ENCODE measurements around the gene HOXA2.

GRCh38 chr7:27128776-27129728 is 26.6 kb upstream of the HOXA2 start:
- TF ChIP-seq CTCF (optimal IDR thresholded peaks at IDR 0.05 in 1 of 3, IDR thresholded peaks at IDR 0.05 in 1 of 3, conservative IDR thresholded peaks at IDR 0.05 in 1 of 3; ENCODE audit: extremely low read depth in 1 of 3, insufficient read depth in 2 of 3, low read length in 3 of 3) (no peak), EZH2 (IDR thresholded peaks at IDR 0.05; ENCODE audit: low read length) (no peak)

Measured in keratinocyte (primary cell).